ENCODE data around the gene PON2. TPM values are rescaled to one million over a fixed set of nuclear protein-coding genes. Genes with fewer than 3 reads are reported as not detected.

The PON2 gene
- total and polyA plus RNA-seq, 10 donors: 7.6 to 56.8 (median 32.7) TPM

DNA sequence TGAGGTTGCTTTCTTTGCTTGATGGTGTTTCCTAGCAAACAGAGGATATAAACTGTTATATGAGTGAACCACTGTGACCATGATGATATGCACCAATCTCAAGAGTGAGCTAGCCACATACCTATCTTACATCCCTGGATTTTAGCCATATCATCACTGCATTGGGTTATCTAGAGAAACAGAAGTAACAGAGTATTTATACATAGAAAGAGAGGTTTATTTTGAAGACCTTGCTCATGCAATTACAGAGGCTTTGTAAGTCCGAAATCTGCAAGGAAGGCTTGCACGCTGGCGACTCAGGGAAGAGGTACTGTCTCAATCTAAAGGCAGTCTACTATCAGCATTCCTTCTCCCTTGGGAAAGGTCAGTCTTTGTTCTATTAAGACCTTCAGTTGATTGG lies 11.8 kb upstream of the PON2 start:
- WGBS, 5 donors: 94 to 97% (median 95%) methylated on average over 3 of the region's 3 CpGs
- no peak for DNase-seq
- TF ChIP-seq POLR2AphosphoS5 (IDR thresholded peaks at IDR 0.05) (no peak), POLR2A (IDR thresholded peaks at IDR 0.05) (no peak)
- TF ChIP-seq, protein P1, sequence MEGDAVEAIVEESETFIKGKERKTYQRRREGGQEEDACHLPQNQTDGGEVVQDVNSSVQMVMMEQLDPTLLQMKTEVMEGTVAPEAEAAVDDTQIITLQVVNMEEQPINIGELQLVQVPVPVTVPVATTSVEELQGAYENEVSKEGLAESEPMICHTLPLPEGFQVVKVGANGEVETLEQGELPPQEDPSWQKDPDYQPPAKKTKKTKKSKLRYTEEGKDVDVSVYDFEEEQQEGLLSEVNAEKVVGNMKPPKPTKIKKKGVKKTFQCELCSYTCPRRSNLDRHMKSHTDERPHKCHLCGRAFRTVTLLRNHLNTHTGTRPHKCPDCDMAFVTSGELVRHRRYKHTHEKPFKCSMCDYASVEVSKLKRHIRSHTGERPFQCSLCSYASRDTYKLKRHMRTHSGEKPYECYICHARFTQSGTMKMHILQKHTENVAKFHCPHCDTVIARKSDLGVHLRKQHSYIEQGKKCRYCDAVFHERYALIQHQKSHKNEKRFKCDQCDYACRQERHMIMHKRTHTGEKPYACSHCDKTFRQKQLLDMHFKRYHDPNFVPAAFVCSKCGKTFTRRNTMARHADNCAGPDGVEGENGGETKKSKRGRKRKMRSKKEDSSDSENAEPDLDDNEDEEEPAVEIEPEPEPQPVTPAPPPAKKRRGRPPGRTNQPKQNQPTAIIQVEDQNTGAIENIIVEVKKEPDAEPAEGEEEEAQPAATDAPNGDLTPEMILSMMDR (IDR thresholded peaks at IDR 0.05 in 8 of 11, conservative IDR thresholded peaks at IDR 0.05 in 3 of 11): no peak
- no peak overlapping the region for H3K27ac ChIP-seq
- intact Hi-C loops (cut with DNase I; ENCODE audit: low total_unique reads): no loop called here
- H3K36me3 ChIP-seq: no peaks in the 10 kb centered on the region
- no peaks in the 10 kb centered on the region for H3K9me3 ChIP-seq
- H3K27me3 ChIP-seq (replicated peaks in 1 of 7): no peaks in the 10 kb centered on the region
- H3K4me3 ChIP-seq: no peak overlapping the region
- no peaks in the 10 kb centered on the region for H3K4me1 ChIP-seq

DNA sequence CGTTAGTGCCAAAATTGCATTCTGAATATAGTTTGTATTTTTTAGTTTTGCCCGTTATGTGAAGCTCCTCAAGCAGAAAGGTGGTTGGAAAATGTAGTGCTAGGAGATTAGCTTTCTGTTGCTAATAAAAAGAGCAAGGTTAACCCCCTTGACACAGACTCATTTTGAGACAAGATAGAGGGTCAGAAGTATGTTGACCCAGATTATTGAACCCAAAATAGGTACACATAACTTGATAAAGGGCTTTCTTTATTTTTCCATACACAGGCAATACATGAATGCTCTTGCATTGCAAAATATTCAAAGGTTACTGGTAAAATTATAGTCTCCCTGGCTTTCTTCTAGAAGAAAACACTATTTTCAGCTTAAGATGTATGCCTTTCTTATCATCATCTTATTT lies 10.0 kb upstream of the PON2 start:
- Histone ChIP-seq H3K27me3 (replicated peaks in 1 of 7) (no peaks in the 10 kb centered on the region), H3K27ac (no peak overlapping the region), H3K4me3 (no peak overlapping the region), H3K4me1 (no peaks in the 10 kb centered on the region), H3K36me3 (no peaks in the 10 kb centered on the region), H3K9me3 (no peaks in the 10 kb centered on the region)
- WGBS, 5 donors: 68 to 84% (median 74%) methylated on average over 2 of the region's 2 CpGs
- TF ChIP-seq POLR2A (IDR thresholded peaks at IDR 0.05): no peak
- TF ChIP-seq, protein P1 (IDR thresholded peaks at IDR 0.05 in 8 of 11, conservative IDR thresholded peaks at IDR 0.05 in 3 of 11): no peak
- TF ChIP-seq POLR2AphosphoS5 (IDR thresholded peaks at IDR 0.05): no peak
- no peak for DNase-seq
- intact Hi-C loops (cut with DNase I; ENCODE audit: low total_unique reads): no loop called here

DNA sequence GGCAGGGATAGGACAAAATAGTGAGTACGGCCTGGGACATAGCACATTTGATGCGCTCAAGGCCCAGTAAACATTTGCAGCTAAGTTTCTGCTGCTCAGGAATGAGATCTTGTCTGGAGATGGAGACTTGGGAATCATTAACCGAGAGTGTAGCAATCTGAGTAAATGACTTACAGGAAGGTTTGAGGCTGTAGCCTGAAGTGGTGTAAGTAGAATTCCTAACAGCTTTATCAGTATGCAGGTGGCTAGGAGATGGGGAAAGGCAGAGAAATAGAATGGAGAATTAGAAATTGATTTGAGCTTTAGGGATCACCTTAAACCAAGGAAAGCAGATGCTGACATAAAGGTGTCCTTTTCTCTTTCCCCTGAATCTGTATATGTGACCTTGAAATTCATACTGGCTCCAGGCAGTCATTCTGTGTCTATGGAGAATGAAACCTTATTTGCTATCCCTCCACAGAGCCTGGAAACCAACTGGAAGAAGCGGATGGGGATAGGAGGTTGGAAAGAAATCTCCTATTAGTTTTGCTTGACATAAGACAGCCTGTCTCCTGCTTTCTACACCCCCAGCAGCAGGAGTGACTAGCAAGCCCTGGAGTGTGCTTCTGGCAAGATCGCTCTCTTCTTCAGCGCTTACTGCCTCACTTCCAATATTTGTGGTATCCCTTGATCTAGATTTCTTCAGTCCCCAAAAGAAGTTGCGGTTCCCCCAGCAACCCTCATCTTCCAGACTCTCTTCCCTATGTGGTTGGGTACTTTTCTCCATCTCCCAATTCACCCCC lies 6.4 kb upstream of the PON2 start:
- Histone ChIP-seq H3K27me3 (replicated peaks in 1 of 7) (no peaks in the 10 kb centered on the region), H3K9me3 (no peaks in the 10 kb centered on the region), H3K36me3 (no peaks in the 10 kb centered on the region), H3K4me3 (no peak overlapping the region), H3K4me1 (no peaks in the 10 kb centered on the region), H3K27ac (no peak overlapping the region)
- DNase-seq: no peak
- WGBS, 5 donors: 80 to 89% (median 82%) methylated on average over 7 of the region's 7 CpGs
- intact Hi-C loops (cut with DNase I; ENCODE audit: low total_unique reads): no loop called here
- TF ChIP-seq POLR2A (IDR thresholded peaks at IDR 0.05) (no peak), POLR2AphosphoS5 (IDR thresholded peaks at IDR 0.05) (no peak)
- TF ChIP-seq, protein P1 (IDR thresholded peaks at IDR 0.05 in 8 of 11, conservative IDR thresholded peaks at IDR 0.05 in 3 of 11): no peak

DNA sequence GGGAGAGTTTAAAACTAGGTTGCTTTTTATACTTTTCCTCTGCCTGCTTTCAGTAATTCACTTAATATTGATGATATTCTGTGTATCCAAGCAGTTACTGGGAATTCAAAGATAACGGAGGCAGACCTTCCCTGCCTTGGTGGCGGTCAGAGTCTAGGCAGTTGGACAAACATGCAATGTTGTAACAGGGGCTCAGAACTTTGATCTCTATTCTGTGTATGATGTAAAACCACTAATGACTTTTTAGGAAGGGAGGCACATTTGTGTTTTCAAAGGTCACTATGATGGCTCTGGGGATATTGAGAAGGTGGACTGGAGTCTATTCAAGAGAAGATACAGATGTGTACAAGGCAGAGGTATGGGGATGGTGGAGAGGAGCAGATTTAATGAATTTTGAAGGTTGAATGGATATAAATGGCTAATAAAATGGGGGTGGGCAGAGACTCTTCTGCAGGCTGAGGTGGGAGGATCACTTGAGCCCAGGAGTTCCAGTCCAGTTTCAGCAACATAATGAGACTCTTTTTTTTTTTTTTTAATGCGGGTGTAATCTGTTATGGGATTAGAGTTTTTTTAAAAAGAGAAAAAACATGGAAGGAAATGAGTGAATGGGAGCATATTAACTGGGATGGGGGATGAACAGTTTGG lies 5.7 kb upstream of the PON2 start:
- 91 to 99% (median 94%) methylated on average over 3 of the region's 3 CpGs for WGBS, 5 donors
- DNase-seq: no peak
- no peak overlapping the region for H3K4me3 ChIP-seq
- intact Hi-C loops (cut with DNase I; ENCODE audit: low total_unique reads): no loop called here
- no peak for TF ChIP-seq POLR2AphosphoS5 (IDR thresholded peaks at IDR 0.05)
- TF ChIP-seq, protein P1 (IDR thresholded peaks at IDR 0.05 in 8 of 11, conservative IDR thresholded peaks at IDR 0.05 in 3 of 11): no peak
- no peak for TF ChIP-seq POLR2A (IDR thresholded peaks at IDR 0.05)
- H3K4me1 ChIP-seq: peaks cover 0 to 1% (median under 1%) of the 10 kb centered on the region in 6 donors
- H3K9me3 ChIP-seq: no peaks in the 10 kb centered on the region
- H3K36me3 ChIP-seq: no peaks in the 10 kb centered on the region
- H3K27me3 ChIP-seq (replicated peaks in 1 of 7): no peaks in the 10 kb centered on the region
- no peak overlapping the region for H3K27ac ChIP-seq

Data from spleen (tissue), 11 donors.